Endothelial cell (in vitro differentiated cells): Measurements from ENCODE around the gene PHF2. TPM values are rescaled to one million over a fixed set of nuclear protein-coding genes. Genes with fewer than 3 reads are reported as not detected.

Experiments used
- DNase-seq: peaks from one replicate; pipeline ENCODE4 v3.0.0; 2021; ENCODE audit warnings: low spot score
- H3K27ac Mint-ChIP-seq: one replicate; pipeline ENCODE4 v1.8.0; 2021; ENCODE audit warnings: mixed read lengths, inconsistent platforms; ENCODE audit not compliant: unreplicated experiment
- H3K27me3 Mint-ChIP-seq: one replicate; pipeline ENCODE4 v1.8.0; 2021; ENCODE audit warnings: mild to moderate bottlenecking, moderate library complexity, mixed read lengths, inconsistent platforms; ENCODE audit not compliant: unreplicated experiment
- H3K36me3 Mint-ChIP-seq: one replicate; pipeline ENCODE4 v1.8.0; 2021; ENCODE audit warnings: mild to moderate bottlenecking, low read depth, mixed read lengths, inconsistent platforms; ENCODE audit not compliant: unreplicated experiment
- H3K4me1 Mint-ChIP-seq: one replicate; pipeline ENCODE4 v1.8.0; 2021; ENCODE audit warnings: mild to moderate bottlenecking, mixed read lengths, inconsistent platforms; ENCODE audit not compliant: unreplicated experiment
- H3K4me3 Mint-ChIP-seq: one replicate; pipeline ENCODE4 v1.8.0; 2021; ENCODE audit warnings: mild to moderate bottlenecking, mixed read lengths, inconsistent platforms; ENCODE audit not compliant: unreplicated experiment
- H3K9me3 Mint-ChIP-seq: one replicate; pipeline ENCODE4 v1.8.0; 2021; ENCODE audit warnings: mixed read lengths, inconsistent platforms; ENCODE audit not compliant: unreplicated experiment
- total RNA-seq: library from RNA; stranded (reverse); fragmentation: NEBNext Ultra II Directional; extraction: Animal tissue kit (Norgen Biotek cat#: 25700); gene quantifications from one replicate; pipeline ENCODE4 v1.2.1, GENCODE V29; 2021; ENCODE audit not compliant: unreplicated experiment
- TF ChIP-seq, protein P1 (sequence below): fragments of 200-600 bp; sonication (generic); IDR thresholded peaks from one replicate; pipeline ENCODE4 v1.5.0; 2021; ENCODE audit warnings: antibody characterized with exemption; ENCODE audit not compliant: unreplicated experiment

PHF2 gene
- total RNA-seq, 1 donor from 2014 or later, result 20.9 TPM

GRCh38 chr9:93681269-93682154 lies 105.1 kb downstream of the PHF2 start:
- H3K27ac Mint-ChIP-seq, result no peak overlapping the region
- peak; percentile 3 for DNase-seq
- H3K9me3 Mint-ChIP-seq, result no peaks in the 10 kb centered on the region
- H3K4me1 Mint-ChIP-seq, result peaks cover 14% of the 10 kb centered on the region
- TF ChIP-seq, protein P1, sequence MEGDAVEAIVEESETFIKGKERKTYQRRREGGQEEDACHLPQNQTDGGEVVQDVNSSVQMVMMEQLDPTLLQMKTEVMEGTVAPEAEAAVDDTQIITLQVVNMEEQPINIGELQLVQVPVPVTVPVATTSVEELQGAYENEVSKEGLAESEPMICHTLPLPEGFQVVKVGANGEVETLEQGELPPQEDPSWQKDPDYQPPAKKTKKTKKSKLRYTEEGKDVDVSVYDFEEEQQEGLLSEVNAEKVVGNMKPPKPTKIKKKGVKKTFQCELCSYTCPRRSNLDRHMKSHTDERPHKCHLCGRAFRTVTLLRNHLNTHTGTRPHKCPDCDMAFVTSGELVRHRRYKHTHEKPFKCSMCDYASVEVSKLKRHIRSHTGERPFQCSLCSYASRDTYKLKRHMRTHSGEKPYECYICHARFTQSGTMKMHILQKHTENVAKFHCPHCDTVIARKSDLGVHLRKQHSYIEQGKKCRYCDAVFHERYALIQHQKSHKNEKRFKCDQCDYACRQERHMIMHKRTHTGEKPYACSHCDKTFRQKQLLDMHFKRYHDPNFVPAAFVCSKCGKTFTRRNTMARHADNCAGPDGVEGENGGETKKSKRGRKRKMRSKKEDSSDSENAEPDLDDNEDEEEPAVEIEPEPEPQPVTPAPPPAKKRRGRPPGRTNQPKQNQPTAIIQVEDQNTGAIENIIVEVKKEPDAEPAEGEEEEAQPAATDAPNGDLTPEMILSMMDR, result no peak
- H3K27me3 Mint-ChIP-seq, result peaks cover 12% of the 10 kb centered on the region
- peaks cover 7% of the 10 kb centered on the region for H3K36me3 Mint-ChIP-seq
- H3K4me3 Mint-ChIP-seq, result no peak overlapping the region

- H3K4me3 Mint-ChIP-seq, result no peak overlapping the region
- peak overlapping the region; percentile 57 for H3K27ac Mint-ChIP-seq
- TF ChIP-seq, protein P1, result peak; percentile 87
- peaks cover 14% of the 10 kb centered on the region for H3K4me1 Mint-ChIP-seq
- peaks cover 14% of the 10 kb centered on the region for H3K27me3 Mint-ChIP-seq
- DNase-seq, result peak; percentile 89
- no peaks in the 10 kb centered on the region for H3K9me3 Mint-ChIP-seq
- peaks cover 5% of the 10 kb centered on the region for H3K36me3 Mint-ChIP-seq
Observed at GRCh38 chr9:93682155-93682968, 106.0 kb downstream of the PHF2 start.

DNA sequence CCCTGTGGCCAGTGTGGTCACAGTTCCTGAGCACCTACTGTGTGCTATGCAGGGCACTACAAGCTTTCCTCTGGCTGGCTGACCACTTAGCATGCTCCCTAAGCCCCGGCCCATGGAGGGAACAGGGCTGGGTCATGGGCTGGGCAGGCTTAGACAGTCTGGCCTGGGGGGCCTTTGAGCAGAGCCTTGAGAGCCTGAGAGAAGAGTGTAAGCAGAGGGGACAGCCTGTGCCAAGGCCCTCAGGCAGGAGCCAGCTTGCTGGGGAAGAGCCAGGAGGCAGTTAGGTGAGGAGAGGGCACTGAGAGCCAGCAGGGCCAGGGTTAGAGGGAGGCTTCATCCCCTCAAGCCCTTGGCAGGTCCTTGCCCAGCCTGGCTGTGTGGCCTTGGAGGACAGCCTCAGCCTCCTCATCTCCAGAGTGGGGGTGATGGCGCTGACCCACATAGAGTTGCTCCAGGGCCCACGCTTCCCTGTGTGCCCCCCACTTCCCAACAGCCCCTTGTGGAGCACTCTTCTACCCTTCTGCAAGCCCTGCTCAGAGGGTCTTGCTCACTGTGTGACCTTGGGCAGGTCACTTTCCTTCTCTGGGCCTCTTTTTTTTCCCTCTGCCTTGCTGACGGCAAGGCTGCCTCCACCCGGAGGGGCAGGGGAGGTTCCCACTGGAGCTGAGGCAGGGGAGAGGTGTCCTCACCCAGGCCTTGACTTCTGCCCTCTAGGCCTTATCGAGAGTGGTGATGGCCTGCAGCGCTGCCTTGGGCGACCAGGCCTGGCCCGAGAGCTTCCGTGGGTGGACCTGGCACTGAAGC lies 107.1 kb downstream of the PHF2 start:
- H3K27me3 Mint-ChIP-seq, result peaks cover 15% of the 10 kb centered on the region
- no peaks in the 10 kb centered on the region for H3K9me3 Mint-ChIP-seq
- TF ChIP-seq, protein P1, result no peak
- peaks cover 14% of the 10 kb centered on the region for H3K4me1 Mint-ChIP-seq
- no peak for DNase-seq
- H3K27ac Mint-ChIP-seq, result no peak overlapping the region
- H3K36me3 Mint-ChIP-seq, result no peaks in the 10 kb centered on the region
- H3K4me3 Mint-ChIP-seq, result no peak overlapping the region

DNA sequence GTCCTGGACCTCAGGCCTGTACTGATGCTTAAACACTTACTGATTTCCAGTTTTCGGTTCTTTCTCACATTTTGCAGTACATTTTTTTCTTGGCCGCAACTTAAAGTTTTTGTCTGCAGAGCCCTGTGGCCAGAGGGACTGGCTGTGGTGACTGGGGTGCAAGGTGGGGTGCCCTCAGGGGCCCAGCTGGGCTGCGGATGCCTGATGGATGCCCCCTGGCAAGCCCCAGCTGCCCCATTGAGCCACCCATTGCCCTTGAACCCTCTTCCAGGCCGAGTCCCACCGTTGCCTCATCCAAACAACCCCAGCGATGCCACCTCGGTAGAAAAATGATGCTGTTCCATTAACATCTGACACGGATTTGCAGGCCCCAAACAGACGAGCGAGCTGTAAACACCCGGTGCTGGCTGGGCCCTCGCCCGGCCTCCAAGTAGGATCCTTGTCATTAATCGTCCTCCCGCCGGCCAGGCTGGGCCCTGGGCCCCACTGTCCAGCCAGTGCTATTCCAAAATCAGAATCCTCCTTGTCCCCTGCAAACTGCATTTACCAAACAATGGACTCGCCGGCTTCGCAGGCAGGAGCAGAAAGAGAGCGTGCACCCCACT lies 107.9 kb downstream of the PHF2 start:
- no peaks in the 10 kb centered on the region for H3K36me3 Mint-ChIP-seq
- peaks cover 15% of the 10 kb centered on the region for H3K27me3 Mint-ChIP-seq
- no peak overlapping the region for H3K4me3 Mint-ChIP-seq
- peaks cover 14% of the 10 kb centered on the region for H3K4me1 Mint-ChIP-seq
- peak overlapping the region; percentile 13 for H3K27ac Mint-ChIP-seq
- no peak for DNase-seq
- TF ChIP-seq, protein P1, result no peak
- H3K9me3 Mint-ChIP-seq, result no peaks in the 10 kb centered on the region
